Epithelial cell of proximal tubule (primary cell): Measurements from ENCODE around the gene TMEM18. TPM values are rescaled to one million over a fixed set of nuclear protein-coding genes. Genes with fewer than 3 reads are reported as not detected.
A peak's percentile ranks its signal among the peaks of the same experiment; 100 is the strongest.

Experiments used
- DNase-seq: peaks from one replicate; pipeline ENCODE4 v3.0.0-alpha.2; 2011; ENCODE audit warnings: low read depth
- H3K4me3 ChIP-seq: 2 replicates; pipeline ENCODE4 v1.5.1; 2011; ENCODE audit warnings: low read depth, mild to moderate bottlenecking, low read length
- total RNA-seq: library from RNA; depleted of rRNA; stranded (reverse); fragments of >200 nt; gene quantifications from 2 replicates; pipeline ENCODE4 v1.2.3, GENCODE V29; 2015
- TF ChIP-seq, protein P1 (sequence below): conservative IDR thresholded peaks from 2 replicates; pipeline ENCODE4 v1.5.1; 2012; ENCODE audit warnings: low read depth, mild to moderate bottlenecking, low read length

TMEM18 gene
- total RNA-seq, 1 donor from 2014 or later, result 39.4 TPM

DNA sequence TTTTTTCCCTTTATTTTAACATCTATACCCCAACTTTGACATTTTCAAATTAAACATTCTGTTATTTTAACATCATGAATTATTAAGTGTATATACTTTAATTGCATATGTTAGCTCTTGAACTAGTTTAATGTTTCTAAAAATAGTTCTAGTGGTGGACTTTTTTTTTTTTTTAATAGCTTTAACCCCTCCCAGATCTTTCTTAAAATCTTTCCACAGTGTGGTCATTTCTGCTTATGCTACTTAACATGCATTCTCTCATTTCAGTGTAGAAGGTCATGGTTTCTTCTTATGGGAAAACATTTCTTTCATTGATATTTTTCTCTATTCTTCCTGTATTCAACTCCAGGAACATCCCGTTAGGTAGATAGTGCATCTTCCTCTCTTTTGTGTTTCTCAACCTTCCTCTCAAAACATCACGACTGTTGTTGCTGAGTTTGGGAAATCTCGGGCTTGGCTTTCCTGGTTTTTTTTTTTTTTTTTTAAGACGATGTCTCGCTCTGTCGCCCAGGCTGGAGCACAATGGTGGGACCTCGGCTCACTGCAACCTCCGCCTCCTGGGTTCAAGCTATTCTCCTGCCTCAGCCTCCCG, 849 bp upstream of the TMEM18 start:
- no peak for DNase-seq
- H3K4me3 ChIP-seq, result peak overlapping the region; percentile 89
- TF ChIP-seq, protein P1, sequence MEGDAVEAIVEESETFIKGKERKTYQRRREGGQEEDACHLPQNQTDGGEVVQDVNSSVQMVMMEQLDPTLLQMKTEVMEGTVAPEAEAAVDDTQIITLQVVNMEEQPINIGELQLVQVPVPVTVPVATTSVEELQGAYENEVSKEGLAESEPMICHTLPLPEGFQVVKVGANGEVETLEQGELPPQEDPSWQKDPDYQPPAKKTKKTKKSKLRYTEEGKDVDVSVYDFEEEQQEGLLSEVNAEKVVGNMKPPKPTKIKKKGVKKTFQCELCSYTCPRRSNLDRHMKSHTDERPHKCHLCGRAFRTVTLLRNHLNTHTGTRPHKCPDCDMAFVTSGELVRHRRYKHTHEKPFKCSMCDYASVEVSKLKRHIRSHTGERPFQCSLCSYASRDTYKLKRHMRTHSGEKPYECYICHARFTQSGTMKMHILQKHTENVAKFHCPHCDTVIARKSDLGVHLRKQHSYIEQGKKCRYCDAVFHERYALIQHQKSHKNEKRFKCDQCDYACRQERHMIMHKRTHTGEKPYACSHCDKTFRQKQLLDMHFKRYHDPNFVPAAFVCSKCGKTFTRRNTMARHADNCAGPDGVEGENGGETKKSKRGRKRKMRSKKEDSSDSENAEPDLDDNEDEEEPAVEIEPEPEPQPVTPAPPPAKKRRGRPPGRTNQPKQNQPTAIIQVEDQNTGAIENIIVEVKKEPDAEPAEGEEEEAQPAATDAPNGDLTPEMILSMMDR, result no peak

DNA sequence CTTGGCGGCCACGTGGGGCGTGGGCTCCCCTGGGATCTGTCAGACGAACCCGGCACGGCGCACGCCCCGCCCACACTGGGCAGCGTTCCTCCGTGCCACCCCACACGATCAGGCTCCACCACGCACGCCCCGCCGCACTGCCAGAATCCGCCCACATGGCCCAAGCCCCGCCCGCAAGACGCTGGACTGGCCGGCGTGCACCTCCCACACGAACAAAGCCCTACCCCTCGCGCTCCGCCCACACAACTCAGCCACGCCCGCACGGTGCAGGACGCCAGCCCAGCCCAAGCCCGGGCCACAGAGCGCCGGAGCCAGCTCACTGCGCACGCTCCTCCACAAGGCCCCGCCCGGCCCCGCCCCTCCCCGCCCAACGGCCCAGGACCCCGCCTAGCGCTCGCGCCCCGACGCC, 555 bp downstream of the TMEM18 start:
- H3K4me3 ChIP-seq, result peak overlapping the region; percentile 76
- TF ChIP-seq, protein P1, result no peak
- peak; percentile 53 for DNase-seq

DNA sequence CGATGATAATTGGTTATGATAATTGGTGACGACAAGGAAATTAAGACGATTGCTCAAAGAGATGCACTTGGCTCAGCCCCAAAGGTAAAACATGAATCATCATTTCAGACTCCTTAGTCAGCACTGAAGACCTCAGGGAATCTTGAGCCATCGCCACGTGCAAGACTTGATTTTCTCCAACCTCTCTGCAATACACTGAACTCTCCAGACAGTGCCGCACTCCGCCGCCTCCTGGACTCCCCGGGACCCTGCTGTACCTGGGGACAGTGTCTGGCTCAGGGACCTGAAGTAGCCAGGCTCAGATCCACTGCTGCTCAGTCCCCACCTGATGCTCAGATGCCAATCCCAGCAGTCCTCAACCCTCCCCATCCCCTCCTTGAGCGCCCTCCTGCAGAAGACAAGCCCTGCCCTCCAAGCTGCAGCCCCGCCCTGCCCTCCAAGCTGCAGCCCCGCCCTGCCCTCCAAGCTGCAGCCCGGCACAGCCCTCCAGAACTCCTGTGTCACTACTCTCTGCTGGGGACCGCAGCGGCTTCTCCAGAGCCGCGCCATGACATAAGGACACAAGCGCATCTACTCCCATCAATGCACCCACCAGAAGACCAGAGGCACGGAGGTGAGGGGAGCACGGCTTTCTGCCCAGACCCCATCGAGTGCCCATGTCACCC, 1.1 kb downstream of the TMEM18 start:
- H3K4me3 ChIP-seq, result peak overlapping the region; percentile 76
- DNase-seq, result peak; percentile 77
- TF ChIP-seq, protein P1, result peak; percentile 46

DNA sequence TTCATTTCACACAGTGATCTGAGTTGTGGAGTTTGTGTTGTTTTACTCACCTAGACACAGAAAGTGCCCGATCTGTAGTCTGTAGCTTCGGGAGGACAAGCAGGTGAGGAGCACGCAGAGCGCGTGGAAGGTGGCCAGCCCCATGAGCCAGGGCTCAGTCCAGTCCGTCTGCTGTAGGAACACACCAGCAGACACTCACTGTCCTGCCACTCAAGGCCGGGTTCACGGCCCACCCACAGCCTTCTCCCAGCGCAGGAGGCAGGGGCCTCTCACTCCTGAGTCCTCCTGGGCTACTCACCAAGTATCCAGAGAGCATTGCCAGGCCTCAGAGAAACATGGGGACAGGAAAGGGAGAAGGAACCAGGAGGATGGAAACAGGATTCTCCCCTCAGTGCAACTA, 1.7 kb downstream of the TMEM18 start:
- TF ChIP-seq, protein P1, result no peak
- no peak overlapping the region for H3K4me3 ChIP-seq
- no peak for DNase-seq

DNA sequence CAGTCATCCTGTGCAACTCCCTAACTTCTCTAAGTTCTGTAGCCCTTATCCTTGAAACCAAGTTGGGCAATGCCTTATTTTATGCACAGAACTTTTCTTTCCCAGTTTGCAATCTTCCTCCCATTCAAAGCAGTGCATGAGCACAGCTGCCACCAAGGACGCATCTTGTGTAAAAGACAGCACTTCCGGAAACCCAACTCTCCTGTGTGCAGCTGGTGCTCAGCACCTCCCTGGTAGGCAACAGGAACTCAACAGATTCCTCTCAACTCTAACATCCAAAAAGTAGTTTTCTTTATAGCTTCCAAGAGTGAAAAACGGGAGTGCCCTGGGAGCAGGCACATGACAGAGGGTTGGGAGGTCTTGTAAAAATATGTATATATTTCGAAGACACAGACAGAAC, 2.2 kb downstream of the TMEM18 start:
- TF ChIP-seq, protein P1, result no peak
- H3K4me3 ChIP-seq, result no peak overlapping the region
- no peak for DNase-seq

DNA sequence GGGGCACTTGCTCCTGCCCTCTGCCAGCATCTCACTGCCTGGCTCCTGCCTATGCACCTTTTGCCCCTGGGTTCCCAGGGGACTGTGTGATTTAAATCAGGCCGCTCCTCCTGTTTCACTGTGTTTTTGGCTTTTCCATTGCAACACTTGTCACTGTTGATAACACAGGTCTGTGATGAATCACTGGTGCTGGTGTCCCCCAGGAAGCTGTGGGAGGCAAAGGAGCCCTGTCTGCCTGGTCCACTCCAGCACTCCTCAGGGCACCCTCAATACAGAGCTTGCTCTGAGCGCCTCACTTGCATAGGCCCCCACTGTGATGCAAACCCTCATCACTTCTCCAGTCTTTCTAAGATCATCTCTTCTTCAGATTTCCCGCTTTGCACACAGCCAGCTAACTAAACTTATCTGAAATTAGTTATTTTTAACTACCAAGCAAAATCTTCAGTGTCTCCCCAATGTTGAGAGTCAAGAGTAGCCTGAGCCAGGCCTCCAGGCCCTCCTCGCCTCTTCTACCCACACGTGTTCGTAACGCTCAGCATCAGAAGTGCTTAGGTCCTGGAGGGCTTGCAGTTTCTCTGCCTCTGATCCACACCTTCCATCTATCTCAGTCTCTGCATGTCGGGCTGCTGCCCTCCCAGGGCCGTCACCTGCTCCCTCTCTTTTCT, 2.8 kb downstream of the TMEM18 start:
- no peak for DNase-seq
- H3K4me3 ChIP-seq, result no peak overlapping the region
- TF ChIP-seq, protein P1, result no peak
